NB4 (cell line): ENCODE data around the gene CDH23.

Source experiments
- CTCF ChIP-seq: IDR thresholded peaks from one replicate; pipeline ENCODE4 v1.5.1; 2012; ENCODE audit warnings: low read depth, low read length
- POLR2A ChIP-seq: IDR thresholded peaks from 2 replicates; pipeline ENCODE4 v1.6.1; 2011; ENCODE audit warnings: mild to moderate bottlenecking; ENCODE audit not compliant: insufficient read length; ENCODE audit errors: extremely low read depth

- no peak for TF ChIP-seq CTCF
- no peak for TF ChIP-seq POLR2A
These were observed 237.2 kb downstream of the CDH23 start for GRCh38 chr10:71633920-71634319.
